Breast epithelium (tissue), 3 donors: Measurements from ENCODE around the gene RANBP17.

Experiments used
- CTCF ChIP-seq, 3 donors: fragments of 450-650 bp; IDR thresholded peaks; one replicate each; pipeline ENCODE4 v1.5.1; 2016 to 2017; ENCODE audit warnings: antibody characterized with exemption in 3 of 3, mild to moderate bottlenecking in 3 of 3, moderate library complexity in 3 of 3
- POLR2A ChIP-seq: fragments of 450-650 bp; IDR thresholded peaks from one replicate; pipeline ENCODE4 v1.6.1; 2016; ENCODE audit warnings: antibody characterized with exemption, mild to moderate bottlenecking, moderate library complexity

GRCh38 chr5:171310819-171311321, 449.1 kb downstream of the RANBP17 start:
- no peak for TF ChIP-seq CTCF (IDR thresholded peaks at IDR 0.05)
- no peak for TF ChIP-seq POLR2A
